ENCODE data around the gene CDADC1. TPM values are rescaled to one million over a fixed set of nuclear protein-coding genes. Genes with fewer than 3 reads are reported as not detected.

Gene CDADC1
- total RNA-seq, 1 donor from 2014 or later: 6.9 TPM

GRCh38 chr13:49300739-49301589 lies 53.2 kb downstream of the CDADC1 start:
- peak in 1 of 2 donors; percentile 87 for DNase-seq (ENCODE audit: extremely low spot score in 2 of 2)
- Histone ChIP-seq H3K9me3 (no peaks in the 10 kb centered on the region), H3K27ac (peak overlapping the region; percentile 57), H3K4me1 (peaks cover 27% of the 10 kb centered on the region), H3K36me3 (no peaks in the 10 kb centered on the region), H3K27me3 (no peaks in the 10 kb centered on the region), H3K4me3 (peak overlapping the region; percentile 26 to 38)
- intact Hi-C loops (cut with DNase I): loop anchor here (2.0 to 5.0 kb wide), 2 partner anchors 136 to 301 kb away; no protein-coding TSS in a partner anchor
- peak in 1 of 2 donors; percentile 80 for TF ChIP-seq POLR2AphosphoS5 (IDR thresholded peaks at IDR 0.05; ENCODE audit: insufficient read depth in 1 of 2, low read depth in 1 of 2)
- no peak for TF ChIP-seq POLR2A (IDR thresholded peaks at IDR 0.05)
- TF ChIP-seq CTCF (IDR thresholded peaks at IDR 0.05): peak; percentile 46 to 95 (median 91)

- Histone ChIP-seq H3K36me3 (no peaks in the 10 kb centered on the region), H3K4me1 (peaks cover 33% of the 10 kb centered on the region), H3K27me3 (no peaks in the 10 kb centered on the region), H3K27ac (peak overlapping the region; percentile 57), H3K9me3 (no peaks in the 10 kb centered on the region), H3K4me3 (no peak overlapping the region)
- peak in 1 of 2 donors; percentile 79 for DNase-seq (ENCODE audit: extremely low spot score in 2 of 2)
- TF ChIP-seq CTCF (IDR thresholded peaks at IDR 0.05): no peak
- no peak for TF ChIP-seq POLR2A (IDR thresholded peaks at IDR 0.05)
- no peak for TF ChIP-seq POLR2AphosphoS5 (IDR thresholded peaks at IDR 0.05; ENCODE audit: insufficient read depth in 1 of 2, low read depth in 1 of 2)
- intact Hi-C loops (cut with DNase I): loop anchor here (5.0 kb wide), 1 partner anchor 300 kb away; no protein-coding TSS in a partner anchor
Measured at GRCh38 chr13:49302222-49302621, 54.5 kb downstream of the CDADC1 start.

GRCh38 chr13:49302817-49303216 lies 55.1 kb downstream of the CDADC1 start:
- no peaks in the 10 kb centered on the region for H3K36me3 ChIP-seq
- H3K27me3 ChIP-seq: no peaks in the 10 kb centered on the region
- intact Hi-C loops (cut with DNase I): loop anchor here (5.0 kb wide), 1 partner anchor 299 kb away; no protein-coding TSS in a partner anchor
- DNase-seq (ENCODE audit: extremely low spot score in 2 of 2): peak in 1 of 2 donors; percentile 87
- no peak for TF ChIP-seq POLR2AphosphoS5 (IDR thresholded peaks at IDR 0.05; ENCODE audit: insufficient read depth in 1 of 2, low read depth in 1 of 2)
- TF ChIP-seq POLR2A (IDR thresholded peaks at IDR 0.05): no peak
- TF ChIP-seq CTCF (IDR thresholded peaks at IDR 0.05): no peak
- H3K27ac ChIP-seq: no peak overlapping the region
- no peak overlapping the region for H3K4me3 ChIP-seq
- H3K9me3 ChIP-seq: no peaks in the 10 kb centered on the region
- peaks cover 39% of the 10 kb centered on the region for H3K4me1 ChIP-seq

GRCh38 chr13:49303533-49304252 lies 56.0 kb downstream of the CDADC1 start:
- no peak overlapping the region for H3K4me3 ChIP-seq
- TF ChIP-seq POLR2AphosphoS5 (IDR thresholded peaks at IDR 0.05; ENCODE audit: insufficient read depth in 1 of 2, low read depth in 1 of 2): peak; percentile 7 to 32
- no peak for TF ChIP-seq POLR2A (IDR thresholded peaks at IDR 0.05)
- intact Hi-C loops (cut with DNase I): loop anchor here (5.0 kb wide), 1 partner anchor 299 kb away; no protein-coding TSS in a partner anchor
- peak in 1 of 2 donors; percentile 85 for DNase-seq (ENCODE audit: extremely low spot score in 2 of 2)
- H3K27me3 ChIP-seq: no peaks in the 10 kb centered on the region
- H3K9me3 ChIP-seq: no peaks in the 10 kb centered on the region
- H3K36me3 ChIP-seq: no peaks in the 10 kb centered on the region
- peak overlapping the region; percentile 21 for H3K27ac ChIP-seq
- peaks cover 45% of the 10 kb centered on the region for H3K4me1 ChIP-seq

- Histone ChIP-seq H3K4me1 (peaks cover 52% of the 10 kb centered on the region), H3K4me3 (no peak overlapping the region), H3K27me3 (no peaks in the 10 kb centered on the region), H3K36me3 (no peaks in the 10 kb centered on the region), H3K27ac (peak overlapping the region; percentile 4), H3K9me3 (no peaks in the 10 kb centered on the region)
- TF ChIP-seq CTCF (IDR thresholded peaks at IDR 0.05) (no peak), POLR2AphosphoS5 (IDR thresholded peaks at IDR 0.05; ENCODE audit: insufficient read depth in 1 of 2, low read depth in 1 of 2) (no peak), POLR2A (IDR thresholded peaks at IDR 0.05) (no peak)
- peak in 1 of 2 donors; percentile 79 for DNase-seq (ENCODE audit: extremely low spot score in 2 of 2)
- intact Hi-C loops (cut with DNase I): loop anchor here (5.0 kb wide), 1 partner anchor 298 kb away; no protein-coding TSS in a partner anchor
Measured at GRCh38 chr13:49304356-49304755, 56.6 kb downstream of the CDADC1 start.

Measured in vagina (tissue), 2 donors.